ENCODE data around the gene DIAPH2.

GRCh38 chrX:97314345-97314744 is 629.7 kb downstream of the DIAPH2 start:
- TF ChIP-seq PREB (CRISPR knock-in tag; IDR thresholded peaks at IDR 0.05; ENCODE audit: borderline replicate concordance) (no peak), MAX (CRISPR knock-in tag; IDR thresholded peaks at IDR 0.05) (no peak), CTCF (IDR thresholded peaks at IDR 0.05) (no peak), SP1 (CRISPR knock-in tag; conservative IDR thresholded peaks at IDR 0.05) (no peak), ATF2 (CRISPR knock-in tag; IDR thresholded peaks at IDR 0.05; ENCODE audit: borderline replicate concordance, low read depth) (no peak), FOXP4 (CRISPR knock-in tag; IDR thresholded peaks at IDR 0.05) (no peak), PRDM15 (CRISPR knock-in tag; IDR thresholded peaks at IDR 0.05) (no peak), AFF4 (CRISPR knock-in tag; IDR thresholded peaks at IDR 0.05; ENCODE audit: borderline replicate concordance) (no peak), E2F4 (CRISPR knock-in tag; IDR thresholded peaks at IDR 0.05; ENCODE audit: borderline replicate concordance, low read depth) (no peak), ZNF396 (CRISPR knock-in tag; IDR thresholded peaks at IDR 0.05; ENCODE audit: borderline replicate concordance) (no peak), ESRRA (CRISPR knock-in tag; IDR thresholded peaks at IDR 0.05; ENCODE audit: borderline replicate concordance) (no peak), NR3C1 (CRISPR knock-in tag; conservative IDR thresholded peaks at IDR 0.05; ENCODE audit: low read depth) (no peak), KAT7 (CRISPR knock-in tag; IDR thresholded peaks at IDR 0.05; ENCODE audit: borderline replicate concordance) (no peak)
